GM23338 (cell line): ENCODE measurements around the gene C4orf36. TPM values are rescaled to one million over a fixed set of nuclear protein-coding genes. Genes with fewer than 3 reads are reported as not detected.

Source experiments
- ATAC-seq: fragments of 200-7000 bp; cut with Tn5 transposase; 3 replicates; pipeline ENCODE4 v1.9.1; 2020
- DNase-seq: peaks from one replicate; pipeline ENCODE4 v3.0.0-alpha.2; 2015; ENCODE audit warnings: low spot score
- H2AFZ ChIP-seq: fragments of 200-600 bp; sonication (generic); 2 replicates; pipeline ENCODE4 v1.8.0; 2016; ENCODE audit warnings: antibody characterized with exemption, mild to moderate bottlenecking, moderate library complexity
- H3F3A ChIP-seq: fragments of 200-600 bp; sonication (generic); replicated peaks from 2 replicates; pipeline ENCODE4 v1.8.0; 2017; ENCODE audit warnings: antibody characterized with exemption, mixed run types, low read depth
- H3K27ac ChIP-seq: fragments of 200-600 bp; sonication (generic); 2 replicates; pipeline ENCODE4 v1.6.1; 2016; ENCODE audit warnings: low read depth
- H3K27me3 ChIP-seq: fragments of 200-600 bp; sonication (generic); 2 replicates; pipeline ENCODE4 v1.8.0; 2016; ENCODE audit warnings: mild to moderate bottlenecking, mixed run types, moderate library complexity; ENCODE audit not compliant: insufficient read depth
- H3K36me3 ChIP-seq: fragments of 200-600 bp; sonication (generic); 2 replicates; pipeline ENCODE4 v1.8.0; 2016; ENCODE audit warnings: mild to moderate bottlenecking; ENCODE audit not compliant: insufficient read depth
- H3K4me1 ChIP-seq: fragments of 200-600 bp; sonication (generic); 2 replicates; pipeline ENCODE4 v1.8.0; 2016; ENCODE audit warnings: mild to moderate bottlenecking, moderate library complexity; ENCODE audit not compliant: insufficient read depth
- H3K4me2 ChIP-seq: fragments of 200-600 bp; sonication (generic); 2 replicates; pipeline ENCODE4 v1.7.1; 2017; ENCODE audit warnings: mixed run types
- H3K4me3 ChIP-seq: fragments of 200-600 bp; sonication (generic); 2 replicates; pipeline ENCODE4 v1.6.1; 2016; ENCODE audit warnings: mixed run types
- H3K79me2 ChIP-seq: fragments of 200-600 bp; sonication (generic); replicated peaks from 2 replicates; pipeline ENCODE4 v1.8.0; 2017; ENCODE audit warnings: mild to moderate bottlenecking; ENCODE audit not compliant: insufficient read depth
- H3K9me2 ChIP-seq: fragments of 200-600 bp; sonication (generic); 2 replicates; pipeline ENCODE4 v1.8.0; 2017; ENCODE audit not compliant: insufficient read depth
- H4K20me1 ChIP-seq: fragments of 200-600 bp; sonication (generic); replicated peaks from 2 replicates; pipeline ENCODE4 v1.8.0; 2017; ENCODE audit warnings: mild to moderate bottlenecking; ENCODE audit not compliant: insufficient read depth
- H3K27ac Mint-ChIP-seq: 2 replicates; pipeline ENCODE4 v1.8.0; 2020; ENCODE audit warnings: inconsistent platforms, mild to moderate bottlenecking, moderate library complexity, mixed read lengths
- H3K27me3 Mint-ChIP-seq: 3 replicates; pipeline ENCODE4 v1.8.0; 2022; ENCODE audit warnings: low read depth, mild to moderate bottlenecking, moderate library complexity, mixed read lengths, inconsistent platforms; ENCODE audit not compliant: insufficient read depth, poor library complexity
- H3K36me3 Mint-ChIP-seq: 3 replicates; pipeline ENCODE4 v1.8.0; 2021; ENCODE audit warnings: low read depth, mild to moderate bottlenecking, inconsistent platforms, moderate library complexity, mixed read lengths
- H3K4me1 Mint-ChIP-seq: 3 replicates; pipeline ENCODE4 v1.8.0; 2020; ENCODE audit warnings: mild to moderate bottlenecking, inconsistent platforms, mixed read lengths
- H3K4me3 Mint-ChIP-seq: 3 replicates; pipeline ENCODE4 v1.8.0; 2021; ENCODE audit warnings: moderate library complexity, mild to moderate bottlenecking, inconsistent platforms, mixed read lengths
- H3K9me3 Mint-ChIP-seq: 3 replicates; pipeline ENCODE4 v1.8.0; 2020; ENCODE audit warnings: moderate library complexity, mild to moderate bottlenecking, inconsistent platforms, mixed read lengths
- CREB1 ChIP-seq: fragments of 250-450 bp; sonication (Bioruptor Pico); IDR thresholded peaks from 2 replicates; pipeline ENCODE4 v1.5.0; 2020; ENCODE audit warnings: low read depth, mild to moderate bottlenecking, moderate library complexity
- CTCF ChIP-seq, 2 experiments: fragments of 200-600 bp in 1 of 2; sonication (generic) in 1 of 2; conservative IDR thresholded peaks; 2 replicates each; pipeline versions ENCODE4 v1.5.1 to v1.6.1; 2016 to 2017; ENCODE audit warnings: antibody characterized with exemption in 2 of 2, low read depth in 2 of 2, mild to moderate bottlenecking in 2 of 2, moderate library complexity in 1 of 2
- ETS1 ChIP-seq: IDR thresholded peaks from 2 replicates; pipeline ENCODE4 v1.6.1; 2016; ENCODE audit warnings: antibody characterized with exemption
- EZH2 ChIP-seq: fragments of 200-600 bp; sonication (generic); IDR thresholded peaks from one replicate; pipeline ENCODE4 v1.8.0; 2017; ENCODE audit warnings: antibody characterized with exemption, mild to moderate bottlenecking, low read depth; ENCODE audit not compliant: unreplicated experiment
- EZH2phosphoT487 ChIP-seq: fragments of 200-600 bp; sonication (generic); IDR thresholded peaks from one replicate; pipeline ENCODE4 v1.8.1; 2018; ENCODE audit warnings: antibody characterized with exemption; ENCODE audit not compliant: unreplicated experiment
- JUNB ChIP-seq: IDR thresholded peaks from one replicate; pipeline ENCODE4 v1.6.1; 2016; ENCODE audit warnings: antibody characterized with exemption; ENCODE audit not compliant: unreplicated experiment
- NANOG ChIP-seq: IDR thresholded peaks from 2 replicates; pipeline ENCODE4 v1.6.1; 2016; ENCODE audit warnings: antibody characterized with exemption, borderline replicate concordance
- POLR2AphosphoS5 ChIP-seq: IDR thresholded peaks from 2 replicates; pipeline ENCODE4 v1.6.1; 2016; ENCODE audit warnings: antibody characterized with exemption, low read depth
- REST ChIP-seq: IDR thresholded peaks from one replicate; pipeline ENCODE4 v1.6.1; 2018; ENCODE audit warnings: antibody characterized with exemption; ENCODE audit not compliant: unreplicated experiment
- STAT1 ChIP-seq: IDR thresholded peaks from one replicate; pipeline ENCODE4 v1.6.1; 2016; ENCODE audit warnings: antibody characterized with exemption; ENCODE audit not compliant: unreplicated experiment
- ZNF114 ChIP-seq: fragments of 250-450 bp; sonication (Bioruptor Pico); IDR thresholded peaks from 2 replicates; pipeline ENCODE4 v1.5.0; 2020; ENCODE audit warnings: mild to moderate bottlenecking, moderate library complexity
- ZNF331 ChIP-seq: fragments of 250-450 bp; sonication (Bioruptor Pico); IDR thresholded peaks from 2 replicates; pipeline ENCODE4 v1.5.0; 2020; ENCODE audit warnings: low read depth, mild to moderate bottlenecking, moderate library complexity
- ZNF462 ChIP-seq: fragments of 250-450 bp; sonication (Bioruptor Pico); IDR thresholded peaks from 2 replicates; pipeline ENCODE4 v1.5.0; 2020; ENCODE audit warnings: mild to moderate bottlenecking, moderate library complexity
- polyA plus RNA-seq: library from polyadenylated mRNA; unstranded; fragments of >200 nt; fragmentation: Nextera tagmentation; extraction: Ambion mirVana; gene quantifications from 2 replicates; pipeline ENCODE4 v1.2.1, GENCODE V29; 2016
- total RNA-seq: library from RNA; depleted of rRNA; stranded (reverse); fragments of >200 nt; shearing (Covaris generic); gene quantifications from 2 replicates; pipeline ENCODE4 v1.2.3, GENCODE V29; 2014

C4orf36 gene
- total and polyA plus RNA-seq, 2 experiments from 2014 or later: 1.1 to 1.6 TPM

GRCh38 chr4:86848136-86848535 is 44.1 kb downstream of the C4orf36 start:
- no peaks in the 10 kb centered on the region for H3F3A ChIP-seq

More at GRCh38 chr4:86848136-86848535, 44.1 kb downstream of the C4orf36 start:
- H3K4me1 Mint-ChIP-seq: peaks cover 7% of the 10 kb centered on the region
- H3K4me3 Mint-ChIP-seq: no peak overlapping the region
- H3K4me3 ChIP-seq: no peak overlapping the region
- no peak overlapping the region for H3K27ac ChIP-seq
- H3K36me3 ChIP-seq: no peaks in the 10 kb centered on the region
- no peak overlapping the region for H3K4me2 ChIP-seq
- H3K4me1 ChIP-seq: no peaks in the 10 kb centered on the region
- H3K9me2 ChIP-seq: peaks cover 5% of the 10 kb centered on the region
- H3K27ac Mint-ChIP-seq: no peak overlapping the region
- no peak for TF ChIP-seq JUNB
- TF ChIP-seq EZH2: no peak
- no peak for TF ChIP-seq ZNF462 (CRISPR knock-in tag)
- no peak for TF ChIP-seq ETS1
- no peak for TF ChIP-seq NANOG
- TF ChIP-seq EZH2phosphoT487: no peak
- TF ChIP-seq POLR2AphosphoS5: no peak
- TF ChIP-seq CREB1 (CRISPR knock-in tag): no peak
- TF ChIP-seq ZNF114 (CRISPR knock-in tag): no peak
- no peak for TF ChIP-seq STAT1
- TF ChIP-seq CTCF (conservative IDR thresholded peaks at IDR 0.05; ENCODE audit: low read depth in 2 of 2): no peak
- no peak for TF ChIP-seq ZNF331 (CRISPR knock-in tag)
- TF ChIP-seq REST: no peak
- ATAC-seq: no peak
- H3K9me3 Mint-ChIP-seq: no peaks in the 10 kb centered on the region
- H2AFZ ChIP-seq: peak overlapping the region; percentile 74
- no peaks in the 10 kb centered on the region for H3K79me2 ChIP-seq
- no peaks in the 10 kb centered on the region for H3K36me3 Mint-ChIP-seq
- H3K27me3 ChIP-seq: no peaks in the 10 kb centered on the region
- DNase-seq: no peak
- no peaks in the 10 kb centered on the region for H4K20me1 ChIP-seq
- peaks cover 3% of the 10 kb centered on the region for H3K27me3 Mint-ChIP-seq
